ENCODE data around the gene MAST3. TPM values are rescaled to one million over a fixed set of nuclear protein-coding genes. Genes with fewer than 3 reads are reported as not detected.

Gene MAST3
- total and polyA plus RNA-seq, 2 of the 13 experiments (the other 11 are each of a cell fraction or from before 2014, with no cell fraction given), result 4.1 to 4.6 TPM

DNA sequence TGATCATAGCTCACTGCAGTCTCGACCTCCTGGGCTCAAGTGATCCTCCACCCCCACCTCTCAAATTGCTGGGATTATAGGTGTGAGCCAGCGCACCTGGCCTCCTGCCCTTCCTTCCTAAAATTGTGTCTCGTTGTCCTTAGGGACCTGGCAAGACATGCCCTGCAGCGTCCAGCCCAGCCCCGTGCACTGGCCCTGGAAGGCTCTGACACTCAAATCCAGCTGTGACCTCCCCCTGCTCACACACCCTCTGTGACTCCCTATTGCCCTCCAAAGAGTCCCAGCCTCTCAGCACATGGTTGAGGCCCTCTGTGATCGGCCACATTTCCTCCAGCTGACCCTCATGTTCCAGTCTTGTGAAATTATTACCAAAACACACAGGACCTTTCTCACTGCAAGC, 100.4 kb downstream of the MAST3 start (continued):
- TF ChIP-seq, protein P1, sequence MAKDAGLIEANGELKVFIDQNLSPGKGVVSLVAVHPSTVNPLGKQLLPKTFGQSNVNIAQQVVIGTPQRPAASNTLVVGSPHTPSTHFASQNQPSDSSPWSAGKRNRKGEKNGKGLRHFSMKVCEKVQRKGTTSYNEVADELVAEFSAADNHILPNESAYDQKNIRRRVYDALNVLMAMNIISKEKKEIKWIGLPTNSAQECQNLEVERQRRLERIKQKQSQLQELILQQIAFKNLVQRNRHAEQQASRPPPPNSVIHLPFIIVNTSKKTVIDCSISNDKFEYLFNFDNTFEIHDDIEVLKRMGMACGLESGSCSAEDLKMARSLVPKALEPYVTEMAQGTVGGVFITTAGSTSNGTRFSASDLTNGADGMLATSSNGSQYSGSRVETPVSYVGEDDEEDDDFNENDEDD (CRISPR knock-in tag; IDR thresholded peaks at IDR 0.05; ENCODE audit: borderline replicate concordance), result no peak
- no peak for TF ChIP-seq RARA (CRISPR knock-in tag; IDR thresholded peaks at IDR 0.05)

DNA sequence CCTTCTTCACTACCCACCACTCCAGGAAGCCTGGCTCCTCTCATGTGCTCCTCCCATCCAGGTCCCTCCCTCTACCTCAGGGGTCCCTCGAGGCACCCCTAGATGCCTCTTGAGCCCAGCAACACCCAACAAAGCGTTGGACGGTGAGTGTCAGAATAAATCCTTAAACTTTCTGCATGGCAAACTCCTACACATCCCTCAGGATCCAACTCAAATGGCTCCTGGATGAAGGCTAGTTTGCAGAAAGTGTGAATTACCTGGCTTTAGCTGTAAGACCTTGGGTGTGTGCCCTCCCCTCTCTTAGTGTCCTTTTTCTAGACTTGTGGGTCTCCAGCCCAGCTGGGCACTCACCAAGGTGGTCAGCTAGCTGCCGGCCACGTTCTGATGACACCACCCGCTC, 100.8 kb downstream of the MAST3 start:
- WGBS (ENCODE audit: low lambda C conversion rate), result 92% methylated on average over 3 of the region's 6 CpGs
- intact Hi-C loops (cut with micrococcal nuclease; ENCODE audit: unreplicated experiment), result no loop called here
- Histone ChIP-seq H3K9ac (ENCODE audit: insufficient read depth, low read depth, low read length) (no peak overlapping the region), H3K4me1 (ENCODE audit: insufficient read depth, low read length) (peaks cover 17% of the 10 kb centered on the region), H3K79me2 (ENCODE audit: insufficient read depth, low read length) (peaks cover 7% of the 10 kb centered on the region), H4K20me1 (ENCODE audit: insufficient read depth, low read length) (no peaks in the 10 kb centered on the region), H3K36me3 (replicated peaks in 1 of 2; ENCODE audit: control insufficient read depth in 1 of 2, insufficient read depth in 2 of 2, low read length in 2 of 2) (peaks cover 8 to 19% of the 10 kb centered on the region in 2 experiments; a peak in 3 of 5 replicates), H3K27me3 (ENCODE audit: control insufficient read depth in 1 of 2, insufficient read depth in 2 of 2, low read length in 2 of 2) (no peaks in the 10 kb centered on the region; a peak in 1 of 5 replicates), H3K4me2 (ENCODE audit: low read depth, low read length) (no peak overlapping the region), H3K27ac (ENCODE audit: extremely low read length, insufficient read depth, low read length) (no peak overlapping the region), H3K9me3 (ENCODE audit: low read length) (no peaks in the 10 kb centered on the region), H2AFZ (ENCODE audit: low read length) (no peak overlapping the region), H3K4me3 (replicated peaks in 1 of 3; ENCODE audit: insufficient read depth in 1 of 3, low read depth in 2 of 3, low read length in 3 of 3) (no peak overlapping the region)
- no peak for FAIRE-seq
- DNase-seq (ENCODE audit: low spot score), result no peak
- in situ Hi-C loops (cut with HindIII; ENCODE audit: extremely low pct_ligation_motif_present, low pct_unique_long_range_greater_than_20kb), result no loop called here
- no TSS peak for BruUV-seq (replicated peaks)
- no peak for ATAC-seq
- TF ChIP-seq SMARCE1 (IDR thresholded peaks at IDR 0.05; ENCODE audit: borderline replicate concordance) (no peak), GFI1 (CRISPR knock-in tag; IDR thresholded peaks at IDR 0.05; ENCODE audit: borderline replicate concordance) (no peak), CBX5 (CRISPR knock-in tag; IDR thresholded peaks at IDR 0.05; ENCODE audit: borderline replicate concordance) (no peak), ATF1 (CRISPR knock-in tag; IDR thresholded peaks at IDR 0.05) (no peak), ZNF589 (CRISPR knock-in tag; conservative IDR thresholded peaks at IDR 0.05) (no peak)
- TF ChIP-seq, protein P2, sequence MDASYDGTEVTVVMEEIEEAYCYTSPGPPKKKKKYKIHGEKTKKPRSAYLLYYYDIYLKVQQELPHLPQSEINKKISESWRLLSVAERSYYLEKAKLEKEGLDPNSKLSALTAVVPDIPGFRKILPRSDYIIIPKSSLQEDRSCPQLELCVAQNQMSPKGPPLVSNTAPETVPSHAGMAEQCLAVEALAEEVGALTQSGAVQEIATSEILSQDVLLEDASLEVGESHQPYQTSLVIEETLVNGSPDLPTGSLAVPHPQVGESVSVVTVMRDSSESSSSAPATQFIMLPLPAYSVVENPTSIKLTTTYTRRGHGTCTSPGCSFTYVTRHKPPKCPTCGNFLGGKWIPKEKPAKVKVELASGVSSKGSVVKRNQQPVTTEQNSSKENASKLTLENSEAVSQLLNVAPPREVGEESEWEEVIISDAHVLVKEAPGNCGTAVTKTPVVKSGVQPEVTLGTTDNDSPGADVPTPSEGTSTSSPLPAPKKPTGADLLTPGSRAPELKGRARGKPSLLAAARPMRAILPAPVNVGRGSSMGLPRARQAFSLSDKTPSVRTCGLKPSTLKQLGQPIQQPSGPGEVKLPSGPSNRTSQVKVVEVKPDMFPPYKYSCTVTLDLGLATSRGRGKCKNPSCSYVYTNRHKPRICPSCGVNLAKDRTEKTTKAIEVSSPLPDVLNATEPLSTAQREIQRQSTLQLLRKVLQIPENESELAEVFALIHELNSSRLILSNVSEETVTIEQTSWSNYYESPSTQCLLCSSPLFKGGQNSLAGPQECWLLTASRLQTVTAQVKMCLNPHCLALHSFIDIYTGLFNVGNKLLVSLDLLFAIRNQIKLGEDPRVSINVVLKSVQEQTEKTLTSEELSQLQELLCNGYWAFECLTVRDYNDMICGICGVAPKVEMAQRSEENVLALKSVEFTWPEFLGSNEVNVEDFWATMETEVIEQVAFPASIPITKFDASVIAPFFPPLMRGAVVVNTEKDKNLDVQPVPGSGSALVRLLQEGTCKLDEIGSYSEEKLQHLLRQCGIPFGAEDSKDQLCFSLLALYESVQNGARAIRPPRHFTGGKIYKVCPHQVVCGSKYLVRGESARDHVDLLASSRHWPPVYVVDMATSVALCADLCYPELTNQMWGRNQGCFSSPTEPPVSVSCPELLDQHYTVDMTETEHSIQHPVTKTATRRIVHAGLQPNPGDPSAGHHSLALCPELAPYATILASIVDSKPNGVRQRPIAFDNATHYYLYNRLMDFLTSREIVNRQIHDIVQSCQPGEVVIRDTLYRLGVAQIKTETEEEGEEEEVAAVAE (CRISPR knock-in tag; IDR thresholded peaks at IDR 0.05; ENCODE audit: borderline replicate concordance), result no peak
- TF ChIP-seq, protein P3, sequence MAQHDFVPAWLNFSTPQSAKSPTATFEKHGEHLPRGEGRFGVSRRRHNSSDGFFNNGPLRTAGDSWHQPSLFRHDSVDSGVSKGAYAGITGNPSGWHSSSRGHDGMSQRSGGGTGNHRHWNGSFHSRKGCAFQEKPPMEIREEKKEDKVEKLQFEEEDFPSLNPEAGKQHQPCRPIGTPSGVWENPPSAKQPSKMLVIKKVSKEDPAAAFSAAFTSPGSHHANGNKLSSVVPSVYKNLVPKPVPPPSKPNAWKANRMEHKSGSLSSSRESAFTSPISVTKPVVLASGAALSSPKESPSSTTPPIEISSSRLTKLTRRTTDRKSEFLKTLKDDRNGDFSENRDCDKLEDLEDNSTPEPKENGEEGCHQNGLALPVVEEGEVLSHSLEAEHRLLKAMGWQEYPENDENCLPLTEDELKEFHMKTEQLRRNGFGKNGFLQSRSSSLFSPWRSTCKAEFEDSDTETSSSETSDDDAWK (CRISPR knock-in tag; IDR thresholded peaks at IDR 0.05), result no peak
- ChIA-PET CTCF (ENCODE audit: low intra/inter-chr PET ratio, low total read pairs) (no interaction called here), POLR2A (no interaction called here)

All from HepG2 (cell line).